ENCODE measurements around the gene GREM1. TPM values are rescaled to one million over a fixed set of nuclear protein-coding genes. Genes with fewer than 3 reads are reported as not detected.

GREM1 gene
- total RNA-seq, 1 donor, result 499 TPM

DNA sequence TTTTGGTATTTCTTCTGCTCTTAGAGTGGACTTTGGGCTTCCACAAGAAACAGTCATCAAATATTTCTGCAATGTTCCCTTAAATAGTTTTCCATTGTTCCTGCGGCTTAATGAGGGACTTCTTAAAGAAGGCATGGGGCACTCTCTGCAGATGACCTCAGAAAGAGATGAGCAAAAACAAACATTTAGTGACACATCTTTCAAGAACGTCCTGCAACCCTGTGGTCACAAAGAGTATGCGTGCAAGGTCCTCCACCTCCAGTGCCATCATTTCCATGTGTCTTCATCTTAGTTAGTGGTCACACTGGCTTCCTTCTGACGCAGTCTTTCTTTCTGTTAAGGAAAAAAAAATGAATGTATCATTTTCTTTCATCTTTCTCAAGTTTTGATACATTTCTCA lies 56.2 kb downstream of the GREM1 start:
- H3K36me3 ChIP-seq (ENCODE audit: insufficient read depth, low read length), result peaks cover 19% of the 10 kb centered on the region
- peak overlapping the region; percentile 21 for H3K4me2 ChIP-seq (ENCODE audit: insufficient read depth, low read length)
- no peaks in the 10 kb centered on the region for H3K9me3 ChIP-seq (ENCODE audit: low read depth, low read length)
- H3K4me1 ChIP-seq (ENCODE audit: insufficient read depth, low read length), result peaks cover 44% of the 10 kb centered on the region
- H3K27me3 ChIP-seq (ENCODE audit: insufficient read depth, low read length), result no peaks in the 10 kb centered on the region
- H2AFZ ChIP-seq (ENCODE audit: low read length), result no peak overlapping the region
- TF ChIP-seq, protein P1, sequence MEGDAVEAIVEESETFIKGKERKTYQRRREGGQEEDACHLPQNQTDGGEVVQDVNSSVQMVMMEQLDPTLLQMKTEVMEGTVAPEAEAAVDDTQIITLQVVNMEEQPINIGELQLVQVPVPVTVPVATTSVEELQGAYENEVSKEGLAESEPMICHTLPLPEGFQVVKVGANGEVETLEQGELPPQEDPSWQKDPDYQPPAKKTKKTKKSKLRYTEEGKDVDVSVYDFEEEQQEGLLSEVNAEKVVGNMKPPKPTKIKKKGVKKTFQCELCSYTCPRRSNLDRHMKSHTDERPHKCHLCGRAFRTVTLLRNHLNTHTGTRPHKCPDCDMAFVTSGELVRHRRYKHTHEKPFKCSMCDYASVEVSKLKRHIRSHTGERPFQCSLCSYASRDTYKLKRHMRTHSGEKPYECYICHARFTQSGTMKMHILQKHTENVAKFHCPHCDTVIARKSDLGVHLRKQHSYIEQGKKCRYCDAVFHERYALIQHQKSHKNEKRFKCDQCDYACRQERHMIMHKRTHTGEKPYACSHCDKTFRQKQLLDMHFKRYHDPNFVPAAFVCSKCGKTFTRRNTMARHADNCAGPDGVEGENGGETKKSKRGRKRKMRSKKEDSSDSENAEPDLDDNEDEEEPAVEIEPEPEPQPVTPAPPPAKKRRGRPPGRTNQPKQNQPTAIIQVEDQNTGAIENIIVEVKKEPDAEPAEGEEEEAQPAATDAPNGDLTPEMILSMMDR (IDR thresholded peaks at IDR 0.05; ENCODE audit: extremely low read depth, low read depth, low read length), result no peak
- H4K20me1 ChIP-seq (ENCODE audit: insufficient read depth, low read length), result no peaks in the 10 kb centered on the region
- H3K79me2 ChIP-seq (ENCODE audit: insufficient read depth, low read length), result peaks cover 9% of the 10 kb centered on the region
- peak overlapping the region; percentile 99 for H3K27ac ChIP-seq (ENCODE audit: low read depth, low read length)
- peak; percentile 63 for DNase-seq (ENCODE audit: insufficient read length, low spot score, missing footprints)
- H3K4me3 ChIP-seq (ENCODE audit: insufficient read depth, low read length), result no peak overlapping the region

DNA sequence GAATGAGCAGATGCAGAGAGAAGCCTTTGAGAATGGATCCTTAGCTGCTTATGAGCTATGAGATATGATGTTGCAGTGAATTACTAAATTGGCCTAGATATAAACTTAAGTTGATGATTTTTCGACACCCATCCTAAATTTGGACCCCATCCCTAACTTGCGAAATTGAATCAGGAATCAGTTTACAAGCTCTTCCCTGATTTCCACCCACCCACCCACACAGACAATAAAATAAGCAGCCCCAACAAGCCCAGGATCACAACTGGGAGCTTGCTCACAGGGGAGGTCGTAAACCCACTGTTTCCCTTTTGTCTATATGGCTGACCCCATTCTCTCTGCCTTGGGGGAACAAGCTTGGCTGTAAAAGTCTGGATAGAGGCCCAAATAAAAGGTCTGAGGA lies 57.3 kb downstream of the GREM1 start:
- H3K4me3 ChIP-seq (ENCODE audit: insufficient read depth, low read length), result no peak overlapping the region
- peaks cover 41% of the 10 kb centered on the region for H3K4me1 ChIP-seq (ENCODE audit: insufficient read depth, low read length)
- no peaks in the 10 kb centered on the region for H4K20me1 ChIP-seq (ENCODE audit: insufficient read depth, low read length)
- no peak overlapping the region for H2AFZ ChIP-seq (ENCODE audit: low read length)
- no peak overlapping the region for H3K4me2 ChIP-seq (ENCODE audit: insufficient read depth, low read length)
- peak overlapping the region; percentile 99 for H3K27ac ChIP-seq (ENCODE audit: low read depth, low read length)
- H3K36me3 ChIP-seq (ENCODE audit: insufficient read depth, low read length), result peaks cover 19% of the 10 kb centered on the region
- DNase-seq (ENCODE audit: insufficient read length, low spot score, missing footprints), result no peak
- TF ChIP-seq, protein P1 (IDR thresholded peaks at IDR 0.05; ENCODE audit: extremely low read depth, low read depth, low read length), result no peak
- H3K9me3 ChIP-seq (ENCODE audit: low read depth, low read length), result no peaks in the 10 kb centered on the region
- H3K27me3 ChIP-seq (ENCODE audit: insufficient read depth, low read length), result no peaks in the 10 kb centered on the region
- peaks cover 9% of the 10 kb centered on the region for H3K79me2 ChIP-seq (ENCODE audit: insufficient read depth, low read length)

DNA sequence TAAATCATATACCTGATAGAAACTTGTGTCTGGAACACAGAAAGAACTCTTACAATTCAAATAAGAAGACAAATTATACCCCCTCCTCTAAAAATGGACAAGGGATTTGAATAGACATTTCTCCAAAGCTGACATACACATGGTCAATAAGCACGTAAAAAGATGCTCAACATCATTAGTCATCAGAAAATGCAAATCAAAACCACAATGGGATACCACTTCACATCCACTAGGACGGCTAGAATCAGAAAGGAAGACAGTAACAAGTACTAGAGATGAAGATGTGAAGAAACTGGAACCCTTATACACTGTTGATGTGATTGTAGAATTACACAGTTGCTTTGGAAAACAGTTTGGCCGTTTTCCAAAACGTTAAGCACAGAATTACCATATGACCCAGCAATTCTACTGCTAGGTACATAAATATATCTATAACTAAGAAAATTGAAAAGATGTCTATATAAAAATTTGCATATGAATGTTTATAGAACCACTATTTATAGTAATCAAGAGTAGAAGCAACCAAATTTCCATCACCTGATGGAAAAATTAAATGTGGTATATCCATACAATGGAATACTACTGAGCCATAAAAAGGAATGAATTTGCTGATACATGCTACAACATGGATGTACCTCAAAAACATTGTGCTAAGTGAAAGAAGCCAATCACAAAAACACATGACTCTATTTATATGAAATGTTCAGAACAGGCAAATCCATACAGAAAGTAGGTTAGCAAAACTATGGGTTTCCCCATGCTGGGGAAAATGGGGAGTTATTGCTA lies 60.8 kb downstream of the GREM1 start:
- H3K27me3 ChIP-seq (ENCODE audit: insufficient read depth, low read length), result no peaks in the 10 kb centered on the region
- no peaks in the 10 kb centered on the region for H4K20me1 ChIP-seq (ENCODE audit: insufficient read depth, low read length)
- no peaks in the 10 kb centered on the region for H3K9me3 ChIP-seq (ENCODE audit: low read depth, low read length)
- H3K4me3 ChIP-seq (ENCODE audit: insufficient read depth, low read length), result no peak overlapping the region
- no peak overlapping the region for H2AFZ ChIP-seq (ENCODE audit: low read length)
- H3K4me1 ChIP-seq (ENCODE audit: insufficient read depth, low read length), result peaks cover 23% of the 10 kb centered on the region
- DNase-seq (ENCODE audit: insufficient read length, low spot score, missing footprints), result no peak
- H3K79me2 ChIP-seq (ENCODE audit: insufficient read depth, low read length), result peaks cover 5% of the 10 kb centered on the region
- H3K27ac ChIP-seq (ENCODE audit: low read depth, low read length), result no peak overlapping the region
- H3K4me2 ChIP-seq (ENCODE audit: insufficient read depth, low read length), result no peak overlapping the region
- TF ChIP-seq, protein P1 (IDR thresholded peaks at IDR 0.05; ENCODE audit: extremely low read depth, low read depth, low read length), result no peak
- peaks cover 6% of the 10 kb centered on the region for H3K36me3 ChIP-seq (ENCODE audit: insufficient read depth, low read length)

DNA sequence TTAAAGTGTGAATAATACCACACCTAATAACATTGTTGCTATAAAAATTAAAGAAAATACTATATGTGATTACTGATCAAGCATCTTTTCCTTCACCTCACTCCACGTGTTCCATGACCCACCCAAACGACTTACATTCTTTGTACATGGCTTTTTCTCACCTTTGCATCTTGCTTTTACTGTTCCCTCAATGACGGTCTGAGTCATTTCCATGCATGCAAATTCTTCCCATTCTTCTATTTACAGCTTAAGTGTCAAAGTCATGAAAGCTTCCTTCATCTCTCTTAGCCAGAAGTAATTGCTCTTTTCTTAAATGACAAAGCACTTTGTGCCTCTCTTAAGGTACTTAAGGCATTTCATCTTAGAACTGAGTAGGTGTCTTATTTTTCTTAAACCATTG lies 64.0 kb downstream of the GREM1 start:
- TF ChIP-seq, protein P1 (IDR thresholded peaks at IDR 0.05; ENCODE audit: extremely low read depth, low read depth, low read length), result no peak

More for the DNA sequence above, 64.0 kb downstream of the GREM1 start:
- H3K9me3 ChIP-seq (ENCODE audit: low read depth, low read length), result no peaks in the 10 kb centered on the region
- H2AFZ ChIP-seq (ENCODE audit: low read length), result no peak overlapping the region
- no peaks in the 10 kb centered on the region for H3K27me3 ChIP-seq (ENCODE audit: insufficient read depth, low read length)
- no peak overlapping the region for H3K4me2 ChIP-seq (ENCODE audit: insufficient read depth, low read length)
- peaks cover 2% of the 10 kb centered on the region for H3K4me1 ChIP-seq (ENCODE audit: insufficient read depth, low read length)
- no peak overlapping the region for H3K27ac ChIP-seq (ENCODE audit: low read depth, low read length)
- H3K79me2 ChIP-seq (ENCODE audit: insufficient read depth, low read length), result no peaks in the 10 kb centered on the region
- no peaks in the 10 kb centered on the region for H4K20me1 ChIP-seq (ENCODE audit: insufficient read depth, low read length)
- H3K4me3 ChIP-seq (ENCODE audit: insufficient read depth, low read length), result no peak overlapping the region
- peaks cover 8% of the 10 kb centered on the region for H3K36me3 ChIP-seq (ENCODE audit: insufficient read depth, low read length)
- DNase-seq (ENCODE audit: insufficient read length, low spot score, missing footprints), result no peak
